MCF 10A (cell line): ENCODE data around the gene RAD51B. TPM values are rescaled to one million over a fixed set of nuclear protein-coding genes. Genes with fewer than 3 reads are reported as not detected.

Source experiments
- BruUV-seq: library from RNA; stranded (reverse); fragments of 400-500 nt; replicated peaks from 2 replicates; lab custom pipeline; 2021; lab: Mats Ljungman, UMichigan
- CTCF ChIA-PET: fragments of 300-600 bp; sonication (Branson Sonifier 250); formaldehyde crosslinking; extraction: SDS; loops from one replicate; lab custom pipeline; 2021; ENCODE audit warnings: antibody characterized with exemption, inconsistent platforms; lab: Yijun Ruan, JAX
- POLR2A ChIA-PET: fragments of 300-600, 350-650 bp; sonication (Branson Sonifier 250); formaldehyde crosslinking; extraction: SDS; loops from one replicate; lab custom pipeline; 2020; ENCODE audit warnings: antibody characterized with exemption, inconsistent platforms; lab: Yijun Ruan, JAX
- DNase-seq: peaks from one replicate; pipeline ENCODE4 v3.0.0-alpha.2; 2018; ENCODE audit not compliant: unreplicated experiment
- H3K27ac Mint-ChIP-seq: one replicate; pipeline ENCODE4 v1.8.0; 2022; ENCODE audit warnings: mild to moderate bottlenecking, low read depth, mixed read lengths; ENCODE audit not compliant: unreplicated experiment
- H3K27me3 Mint-ChIP-seq: one replicate; pipeline ENCODE4 v1.8.0; 2022; ENCODE audit warnings: mixed read lengths; ENCODE audit not compliant: insufficient read depth, unreplicated experiment
- H3K36me3 Mint-ChIP-seq: one replicate; pipeline ENCODE4 v1.8.0; 2022; ENCODE audit warnings: mild to moderate bottlenecking, moderate library complexity, mixed read lengths; ENCODE audit not compliant: insufficient read depth, unreplicated experiment
- H3K4me1 Mint-ChIP-seq: one replicate; pipeline ENCODE4 v1.8.0; 2022; ENCODE audit warnings: mixed read lengths; ENCODE audit not compliant: insufficient read depth, unreplicated experiment
- H3K4me3 Mint-ChIP-seq: one replicate; pipeline ENCODE4 v1.8.0; 2022; ENCODE audit warnings: mild to moderate bottlenecking, moderate library complexity, mixed read lengths; ENCODE audit not compliant: unreplicated experiment
- H3K9me3 Mint-ChIP-seq: one replicate; pipeline ENCODE4 v1.8.0; 2022; ENCODE audit warnings: mixed read lengths; ENCODE audit not compliant: unreplicated experiment
- CTCF ChIP-seq: fragments of 200-600 bp; IDR thresholded peaks from one replicate; pipeline ENCODE4 v1.8.0; 2022; ENCODE audit warnings: antibody characterized with exemption, mild to moderate bottlenecking; ENCODE audit not compliant: unreplicated experiment
- intact Hi-C: fragments of 100-400 bp; cut with micrococcal nuclease; formaldehyde crosslinking; loops from 2 replicates; pipeline ENCODE4 v1.14.1; 2022
- total RNA-seq: library from RNA; stranded (reverse); gene quantifications from 2 replicates; pipeline ENCODE4 v1.2.3, GENCODE V29; 2022

RAD51B gene
- total RNA-seq, 1 experiment from 2014 or later, result 14.6 TPM

- TF ChIP-seq CTCF, result no peak
- Mint-ChIP-seq H3K27ac (no peak overlapping the region), H3K9me3 (no peaks in the 10 kb centered on the region), H3K36me3 (no peaks in the 10 kb centered on the region), H3K4me1 (peaks cover 7% of the 10 kb centered on the region), H3K4me3 (no peak overlapping the region), H3K27me3 (no peaks in the 10 kb centered on the region)
- no peak for DNase-seq
- BruUV-seq, result no TSS peak
- POLR2A ChIA-PET, result interaction anchor here (0.8 to 1.0 kb wide), 2 partner anchors 28 to 75 kb away, joined by 3 to 4 read pairs; no protein-coding TSS in a partner anchor
- CTCF ChIA-PET, result interaction anchor here (1.0 kb wide), 1 partner anchor 805 kb away, joined by 4 read pairs; no protein-coding TSS in a partner anchor
- intact Hi-C loops, result no loop called here
Measured at GRCh38 chr14:68039593-68039992, 220.0 kb downstream of the RAD51B start.

- Mint-ChIP-seq H3K4me3 (no peak overlapping the region), H3K27me3 (no peaks in the 10 kb centered on the region), H3K4me1 (peaks cover 7% of the 10 kb centered on the region), H3K27ac (no peak overlapping the region), H3K36me3 (no peaks in the 10 kb centered on the region), H3K9me3 (no peaks in the 10 kb centered on the region)
- intact Hi-C loops, result no loop called here
- no peak for DNase-seq
- ChIA-PET CTCF (interaction anchor here (0.7 to 2.0 kb wide), 4 partner anchors 14 to 803 kb away, joined by 3 to 7 read pairs (median 4); no protein-coding TSS in a partner anchor), POLR2A (interaction anchor here (0.7 to 1.2 kb wide), 4 partner anchors 11 to 752 kb away, joined by 3 to 4 read pairs (median 4); partner anchors contain the start of gene ZFP36L1)
- BruUV-seq, result no TSS peak
- no peak for TF ChIP-seq CTCF
Measured at GRCh38 chr14:68040633-68041369, 221.2 kb downstream of the RAD51B start.

GRCh38 chr14:68041876-68042354 is 222.3 kb downstream of the RAD51B start:
- no peaks in the 10 kb centered on the region for H3K27me3 Mint-ChIP-seq
- CTCF ChIA-PET, result interaction anchor here (0.6 to 2.0 kb wide), 3 partner anchors 16 to 341 kb away, joined by 3 to 7 read pairs (median 3); no protein-coding TSS in a partner anchor
- H3K4me3 Mint-ChIP-seq, result no peak overlapping the region
- no peaks in the 10 kb centered on the region for H3K9me3 Mint-ChIP-seq
- DNase-seq, result no peak
- no peak for TF ChIP-seq CTCF
- BruUV-seq, result no TSS peak
- intact Hi-C loops, result no loop called here
- peaks cover 7% of the 10 kb centered on the region for H3K4me1 Mint-ChIP-seq
- POLR2A ChIA-PET, result interaction anchor here (0.6 to 1.5 kb wide), 7 partner anchors 17 to 751 kb away, joined by 3 to 4 read pairs (median 3); partner anchors contain the start of gene ZFP36L1
- peak overlapping the region; percentile 9 for H3K27ac Mint-ChIP-seq
- H3K36me3 Mint-ChIP-seq, result no peaks in the 10 kb centered on the region

- Mint-ChIP-seq H3K9me3 (no peaks in the 10 kb centered on the region), H3K4me3 (no peak overlapping the region), H3K36me3 (no peaks in the 10 kb centered on the region), H3K27me3 (no peaks in the 10 kb centered on the region), H3K4me1 (peaks cover 7% of the 10 kb centered on the region), H3K27ac (peak overlapping the region; percentile 9)
- BruUV-seq, result no TSS peak
- ChIA-PET CTCF (interaction anchor here (0.6 to 1.2 kb wide), 3 partner anchors 109 to 997 kb away, joined by 3 to 6 read pairs (median 3); no protein-coding TSS in a partner anchor), POLR2A (interaction anchor here (0.6 to 1.5 kb wide), 6 partner anchors 26 to 190 kb away, joined by 3 to 8 read pairs (median 4); no protein-coding TSS in a partner anchor)
- intact Hi-C loops, result no loop called here
- DNase-seq, result peak; percentile 4
- TF ChIP-seq CTCF, result no peak
Measured at GRCh38 chr14:68042586-68043210, 223.1 kb downstream of the RAD51B start.
